Aorta (tissue), 5 donors: ENCODE results near the gene CD44. TPM values are rescaled to one million over a fixed set of nuclear protein-coding genes. Genes with fewer than 3 reads are reported as not detected.
"Not testable (repeated sequence)": the region's sequence is repeated elsewhere in the genome, so short reads cannot be mapped to it uniquely, and the experiment has no call there.

Source experiments
- ATAC-seq: fragments of 200-7000 bp; cut with Tn5 transposase; one replicate; pipeline ENCODE4 v1.9.1; 2022; ENCODE audit warnings: moderate library complexity; ENCODE audit not compliant: low FRiP score
- DNase-seq, 2 donors: peaks; one replicate each; pipeline ENCODE4 v3.0.0-alpha.2; 2020
- H3K27ac ChIP-seq, 2 donors: one replicate each; pipeline ENCODE4 v1.5.1; 2013; ENCODE audit warnings: low read length in 2 of 2, mild to moderate bottlenecking in 2 of 2, moderate library complexity in 2 of 2, control low read depth in 1 of 2, inconsistent platforms in 1 of 2, low read depth in 1 of 2
- H3K27me3 ChIP-seq, 2 donors: one replicate each; pipeline ENCODE4 v1.6.1; 2013; ENCODE audit warnings: control low read depth in 1 of 2, low read length in 1 of 2, mild to moderate bottlenecking in 1 of 2, moderate library complexity in 1 of 2; ENCODE audit not compliant: insufficient read depth in 2 of 2, control insufficient read depth in 1 of 2
- H3K36me3 ChIP-seq, 2 donors: one replicate each; pipeline ENCODE4 v1.6.1; 2013; ENCODE audit warnings: control low read depth in 1 of 2, low read length in 1 of 2, mild to moderate bottlenecking in 1 of 2; ENCODE audit not compliant: insufficient read depth in 2 of 2, control insufficient read depth in 1 of 2
- H3K4me1 ChIP-seq, 2 donors: one replicate each; pipeline ENCODE4 v1.6.1; 2013; ENCODE audit warnings: low read length in 2 of 2, control low read depth in 1 of 2, mild to moderate bottlenecking in 1 of 2, moderate library complexity in 1 of 2; ENCODE audit not compliant: insufficient read depth in 2 of 2, control insufficient read depth in 1 of 2
- H3K4me3 ChIP-seq, 2 donors: one replicate each; pipeline ENCODE4 v1.5.1; 2013; ENCODE audit warnings: low read length in 2 of 2, control low read depth in 1 of 2, mild to moderate bottlenecking in 1 of 2
- H3K9me3 ChIP-seq: one replicate; pipeline ENCODE4 v1.6.1; 2013; ENCODE audit warnings: mild to moderate bottlenecking, low read length; ENCODE audit not compliant: control insufficient read depth
- WGBS, 2 donors: extraction: QIAGEN DNeasy Blood & Tissue Kit; methylation state at CpG; one replicate each; pipeline ENCODE4 v1.1.7; 2013; 5-methylcytosine and 5-hydroxymethylcytosine counted together
- intact Hi-C, 2 donors: fragments of 100-400 bp; cut with DNase I; formaldehyde crosslinking; loops; one replicate each; pipeline versions ENCODE4 v1.14.2 to v1.15.0; 2022
- polyA plus RNA-seq, 2 donors: library from polyadenylated mRNA; stranded (reverse); fragments of 200-250 nt; gene quantifications; one replicate each; pipeline ENCODE4 v1.2.3, GENCODE V29; 2013
- total RNA-seq, 2 donors: library from RNA; stranded (reverse); fragmentation: NEBNext Ultra II Directional; extraction: Animal tissue kit (Norgen Biotek cat#: 25700); gene quantifications; one replicate each; pipeline ENCODE4 v1.2.1, GENCODE V29; 2021
- donor health status: healthy with polysubstance abuse.
- donor health status: Bipolar disorder and iron deficiency.
- donor health status: DM: no; HTN: no; CAD: no.
- donor health status: DM: no; HTN: no; CAD: no.
- donor health status: DM: yes; HTN: yes; CAD: no.

Gene CD44
- total and polyA plus RNA-seq, 4 donors: 70.0 to 462 (median 217) TPM

DNA sequence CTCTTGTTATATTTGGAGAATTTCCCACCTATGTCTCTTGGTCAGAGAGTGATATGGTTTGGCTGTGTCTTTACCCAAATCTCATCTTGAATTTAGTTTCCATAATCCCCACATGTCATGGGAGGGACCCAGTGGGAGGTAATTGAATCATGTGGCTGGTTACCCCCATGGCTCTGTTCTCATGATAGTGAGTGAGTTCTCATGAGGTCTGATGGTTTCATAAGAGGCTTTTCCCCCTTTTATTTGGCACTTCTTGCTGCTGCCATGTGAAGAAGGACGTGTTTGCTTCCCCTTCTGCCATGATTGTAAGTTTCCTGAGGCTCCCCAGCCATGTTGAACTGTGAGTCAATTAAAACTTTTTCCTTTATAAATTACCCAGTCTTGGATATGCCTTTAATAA, 30.6 kb upstream of the CD44 start:
- H3K4me1 ChIP-seq, intact Hi-C loops, H3K27me3 ChIP-seq, H3K4me3 ChIP-seq, H3K36me3 ChIP-seq, DNase-seq, H3K9me3 ChIP-seq, H3K27ac ChIP-seq, ATAC-seq: not testable (repeated sequence)
- WGBS, 2 donors: 100% methylated on average over 1 of the region's 1 CpG

- DNase-seq (no peak), ATAC-seq (no peak)
- Histone ChIP-seq H3K27ac (no peak overlapping the region), H3K36me3 (no peaks in the 10 kb centered on the region), H3K4me1 (peaks cover 0 to 5% of the 10 kb centered on the region in 2 donors), H3K27me3 (no peaks in the 10 kb centered on the region), H3K9me3 (no peaks in the 10 kb centered on the region), H3K4me3 (no peak overlapping the region)
- intact Hi-C loops: no loop called here
Observed at GRCh38 chr11:35109041-35109440, 29.9 kb upstream of the CD44 start.

DNA sequence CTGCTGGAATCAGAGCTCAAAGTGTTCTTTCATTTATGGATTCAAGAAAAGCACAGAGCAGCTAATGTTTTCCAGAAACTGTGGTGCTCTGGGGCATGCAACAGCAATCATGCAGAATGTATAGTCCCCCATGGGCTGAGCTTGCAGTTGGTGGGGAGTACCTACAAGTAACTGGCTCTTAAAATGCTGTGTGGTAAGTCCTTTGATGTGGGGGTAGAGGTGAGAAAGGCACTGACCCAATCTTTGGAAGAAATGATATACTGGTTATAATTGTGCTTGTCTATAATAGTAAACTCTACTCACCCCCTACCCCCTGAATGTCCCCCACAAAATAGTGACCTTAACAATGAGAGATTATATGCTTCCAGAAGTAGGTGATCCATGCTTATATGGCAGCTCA, 29.1 kb upstream of the CD44 start:
- Histone ChIP-seq H3K36me3 (no peaks in the 10 kb centered on the region), H3K9me3 (no peaks in the 10 kb centered on the region), H3K27ac (no peak overlapping the region), H3K4me3 (no peak overlapping the region), H3K27me3 (no peaks in the 10 kb centered on the region), H3K4me1 (peaks cover 0 to 5% of the 10 kb centered on the region in 2 donors)
- intact Hi-C loops: no loop called here
- no peak for ATAC-seq
- DNase-seq: no peak

- no peak for ATAC-seq
- Histone ChIP-seq H3K4me3 (no peak overlapping the region), H3K27me3 (no peaks in the 10 kb centered on the region), H3K4me1 (no peaks in the 10 kb centered on the region), H3K27ac (no peak overlapping the region), H3K9me3 (no peaks in the 10 kb centered on the region), H3K36me3 (no peaks in the 10 kb centered on the region)
- intact Hi-C loops: no loop called here
- peak in 1 of 2 donors; percentile 59 for DNase-seq
- 92 to 95% methylated on average over 4 of the region's 4 CpGs for WGBS, 2 donors
Observed at GRCh38 chr11:35111161-35112055, 27.6 kb upstream of the CD44 start.

DNA sequence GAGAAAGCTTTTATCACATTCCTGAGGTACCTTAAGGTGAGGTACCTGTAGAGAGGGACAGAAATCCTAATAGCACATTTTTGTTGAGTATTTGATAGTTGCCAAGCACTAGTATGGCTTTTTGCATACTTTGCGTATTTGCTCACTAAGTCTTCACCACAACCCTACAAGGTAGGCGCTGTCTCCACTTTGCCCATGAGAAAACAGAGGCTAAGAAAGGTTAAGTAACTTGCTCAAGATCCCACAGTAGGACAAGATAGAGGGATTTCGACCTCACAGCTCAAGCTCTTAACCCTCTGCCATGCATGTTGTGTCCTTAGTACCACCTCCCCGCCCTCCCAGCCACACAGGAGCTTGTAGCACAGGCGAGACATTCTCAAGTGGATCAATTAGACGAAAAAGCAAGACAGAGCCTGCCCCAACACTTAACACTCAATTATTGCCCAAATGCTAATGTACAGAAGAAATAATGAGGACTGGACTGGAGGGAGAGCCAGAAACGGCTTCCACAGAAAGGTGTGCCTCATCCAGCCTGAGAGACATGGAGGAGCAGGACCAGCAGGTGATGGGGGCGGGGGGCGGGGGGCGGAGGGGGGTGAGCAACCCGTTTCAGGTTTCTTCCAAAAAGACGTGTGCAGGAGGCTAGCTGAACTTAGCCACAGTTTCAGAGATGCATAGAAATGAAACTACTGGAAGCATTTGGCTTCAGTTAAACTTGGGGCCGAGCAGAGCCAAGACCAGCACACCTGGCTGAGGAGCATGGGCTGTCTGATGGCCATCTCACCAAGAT, 26.7 kb upstream of the CD44 start:
- no peaks in the 10 kb centered on the region for H3K4me1 ChIP-seq
- H3K4me3 ChIP-seq: no peak overlapping the region
- no peaks in the 10 kb centered on the region for H3K36me3 ChIP-seq
- intact Hi-C loops: no loop called here
- no peaks in the 10 kb centered on the region for H3K9me3 ChIP-seq
- 91 to 94% methylated on average over 13 of the region's 13 CpGs for WGBS, 2 donors
- no peaks in the 10 kb centered on the region for H3K27me3 ChIP-seq
- ATAC-seq: no peak
- no peak overlapping the region for H3K27ac ChIP-seq
- no peak for DNase-seq

GRCh38 chr11:35112846-35113105, 26.2 kb upstream of the CD44 start:
- H3K4me1 ChIP-seq: peaks cover 0 to 2% of the 10 kb centered on the region in 2 donors
- WGBS, 2 donors: 93 to 100% methylated on average over 1 of the region's 1 CpG
- no peaks in the 10 kb centered on the region for H3K27me3 ChIP-seq
- H3K9me3 ChIP-seq: no peaks in the 10 kb centered on the region
- H3K27ac ChIP-seq: no peak overlapping the region
- no peak for ATAC-seq
- no peak overlapping the region for H3K4me3 ChIP-seq
- no peaks in the 10 kb centered on the region for H3K36me3 ChIP-seq
- no peak for DNase-seq
- intact Hi-C loops: no loop called here

- no peak for DNase-seq
- intact Hi-C loops: no loop called here
Observed at GRCh38 chr11:35114906-35115687, 23.9 kb upstream of the CD44 start.

GRCh38 chr11:35115688-35116030, 23.3 kb upstream of the CD44 start:
- WGBS, 2 donors: 78 to 82% methylated on average over 4 of the region's 4 CpGs
- ATAC-seq (no peak), DNase-seq (no peak)
- H3K4me1 ChIP-seq: peaks cover 0 to 3% of the 10 kb centered on the region in 2 donors
- H3K4me3 ChIP-seq: no peak overlapping the region
- intact Hi-C loops: no loop called here
- no peaks in the 10 kb centered on the region for H3K9me3 ChIP-seq
- H3K27me3 ChIP-seq: no peaks in the 10 kb centered on the region
- no peaks in the 10 kb centered on the region for H3K36me3 ChIP-seq
- H3K27ac ChIP-seq: no peak overlapping the region

More at GRCh38 chr11:35114906-35115687, 23.9 kb upstream of the CD44 start:
- WGBS, 2 donors: 94% methylated on average over 9 of the region's 9 CpGs
- no peaks in the 10 kb centered on the region for H3K9me3 ChIP-seq
- H3K4me3 ChIP-seq: no peak overlapping the region
- no peak overlapping the region for H3K27ac ChIP-seq
- no peaks in the 10 kb centered on the region for H3K27me3 ChIP-seq
- H3K4me1 ChIP-seq: peaks cover 0 to 2% of the 10 kb centered on the region in 2 donors
- ATAC-seq: no peak
- no peaks in the 10 kb centered on the region for H3K36me3 ChIP-seq
